HG02852 (cell line): ENCODE measurements around the gene CTBP1.
"Not testable (repeated sequence)": the region's sequence is repeated elsewhere in the genome, so short reads cannot be mapped to it uniquely, and the experiment has no call there.

ENCODE experiments used
- ATAC-seq: cut with Tn5 transposase; IDR thresholded peaks from one replicate; pipeline ENCODE4 v1.9.1; 2021; ENCODE audit warnings: mild to moderate bottlenecking, moderate library complexity; ENCODE audit not compliant: unreplicated experiment

Gene CTBP1

GRCh38 chr4:1239141-1239949 lies 9.6 kb downstream of the CTBP1 start:
- ATAC-seq, result no peak

- ATAC-seq, result no peak
These were observed 10.3 kb downstream of the CTBP1 start for GRCh38 chr4:1238676-1239000.

GRCh38 chr4:1237981-1238675 lies 10.8 kb downstream of the CTBP1 start:
- no peak for ATAC-seq

- not testable (repeated sequence) for ATAC-seq
These were observed 11.7 kb downstream of the CTBP1 start for GRCh38 chr4:1237261-1237660.

- not testable (repeated sequence) for ATAC-seq
These were observed 12.1 kb downstream of the CTBP1 start for GRCh38 chr4:1236836-1237235.

GRCh38 chr4:1236103-1236641 lies 12.8 kb downstream of the CTBP1 start:
- no peak for ATAC-seq

- ATAC-seq, result no peak
These were observed 13.4 kb downstream of the CTBP1 start for GRCh38 chr4:1235381-1236102.

- no peak for ATAC-seq
These were observed 14.1 kb downstream of the CTBP1 start for GRCh38 chr4:1234811-1235292.

- ATAC-seq, result no peak
These were observed 14.6 kb downstream of the CTBP1 start for GRCh38 chr4:1234309-1234695.

- no peak for ATAC-seq
These were observed 15.2 kb downstream of the CTBP1 start for GRCh38 chr4:1233641-1234308.

GRCh38 chr4:1232661-1233621 lies 16.0 kb downstream of the CTBP1 start:
- no peak for ATAC-seq

- no peak for ATAC-seq
These were observed 17.1 kb downstream of the CTBP1 start for GRCh38 chr4:1231637-1232360.

GRCh38 chr4:1230971-1231636 lies 17.8 kb downstream of the CTBP1 start:
- ATAC-seq, result no peak

GRCh38 chr4:1230316-1230715 lies 18.6 kb downstream of the CTBP1 start:
- no peak for ATAC-seq

- ATAC-seq, result no peak
These were observed 19.6 kb downstream of the CTBP1 start for GRCh38 chr4:1229117-1229849.

GRCh38 chr4:1227816-1228215 lies 21.1 kb downstream of the CTBP1 start:
- ATAC-seq, result no peak

GRCh38 chr4:1226598-1226997 lies 22.3 kb downstream of the CTBP1 start:
- ATAC-seq, result no peak

GRCh38 chr4:1226144-1226481 lies 22.8 kb downstream of the CTBP1 start:
- ATAC-seq, result no peak
